HuH-7.5 (cell line): ENCODE results near the gene CCNF.
"Not testable (repeated sequence)": the region's sequence is repeated elsewhere in the genome, so short reads cannot be mapped to it uniquely, and the experiment has no call there.

Source experiments
- DNase-seq: peaks from one replicate; pipeline ENCODE4 v3.0.0; 2011; ENCODE audit warnings: low spot score

CCNF gene

DNA sequence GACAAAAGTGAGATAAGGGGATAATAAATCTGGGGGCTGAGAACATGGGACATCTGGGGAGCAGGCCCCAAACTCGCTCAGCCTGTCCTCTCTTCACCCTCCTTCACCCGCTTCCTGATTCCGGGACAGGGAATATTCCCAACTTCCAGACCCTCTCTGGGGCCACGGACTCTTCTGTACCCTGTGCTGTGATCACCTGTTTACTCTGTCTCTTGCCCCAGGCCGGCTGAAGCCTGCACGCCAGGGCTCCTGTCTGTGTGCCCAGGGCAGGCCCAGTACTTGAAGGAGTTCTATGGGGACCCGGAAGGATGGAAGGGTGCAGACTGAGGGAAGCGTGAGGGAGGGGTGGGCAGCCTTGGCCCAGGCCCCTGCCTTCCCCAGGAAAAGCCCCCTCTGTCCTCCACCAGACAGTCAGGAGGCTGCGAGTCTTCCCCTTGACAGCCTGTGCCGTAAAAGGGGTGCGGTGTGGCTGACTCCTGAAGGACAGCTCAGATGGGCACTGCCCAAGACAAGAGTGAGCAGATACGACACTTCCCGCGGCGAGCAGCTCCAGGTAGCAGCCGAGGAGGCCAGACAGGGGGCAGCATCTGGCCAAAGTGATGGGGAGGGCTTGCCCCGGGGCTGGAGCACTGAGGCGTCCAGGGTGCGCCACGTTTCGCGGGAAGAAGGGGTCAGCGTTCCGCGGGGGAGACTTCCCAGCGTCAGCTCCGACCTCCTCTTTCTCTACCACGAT is 1.0 kb upstream of the CCNF start:
- peak; percentile 45 for DNase-seq

DNA sequence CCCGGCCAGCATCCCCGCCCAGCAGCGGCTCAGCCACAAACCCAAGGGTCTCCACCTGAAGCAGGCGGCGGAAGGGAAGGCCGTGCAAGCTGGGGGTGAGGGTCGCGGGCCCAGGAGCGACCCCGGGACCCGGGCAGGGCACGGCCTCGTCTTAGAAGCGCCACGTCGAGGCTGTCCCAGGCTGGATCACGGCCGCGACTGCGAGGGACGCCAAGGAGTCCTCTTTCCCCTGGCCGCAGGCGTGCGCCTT is 538 bp upstream of the CCNF start:
- DNase-seq = no peak

DNA sequence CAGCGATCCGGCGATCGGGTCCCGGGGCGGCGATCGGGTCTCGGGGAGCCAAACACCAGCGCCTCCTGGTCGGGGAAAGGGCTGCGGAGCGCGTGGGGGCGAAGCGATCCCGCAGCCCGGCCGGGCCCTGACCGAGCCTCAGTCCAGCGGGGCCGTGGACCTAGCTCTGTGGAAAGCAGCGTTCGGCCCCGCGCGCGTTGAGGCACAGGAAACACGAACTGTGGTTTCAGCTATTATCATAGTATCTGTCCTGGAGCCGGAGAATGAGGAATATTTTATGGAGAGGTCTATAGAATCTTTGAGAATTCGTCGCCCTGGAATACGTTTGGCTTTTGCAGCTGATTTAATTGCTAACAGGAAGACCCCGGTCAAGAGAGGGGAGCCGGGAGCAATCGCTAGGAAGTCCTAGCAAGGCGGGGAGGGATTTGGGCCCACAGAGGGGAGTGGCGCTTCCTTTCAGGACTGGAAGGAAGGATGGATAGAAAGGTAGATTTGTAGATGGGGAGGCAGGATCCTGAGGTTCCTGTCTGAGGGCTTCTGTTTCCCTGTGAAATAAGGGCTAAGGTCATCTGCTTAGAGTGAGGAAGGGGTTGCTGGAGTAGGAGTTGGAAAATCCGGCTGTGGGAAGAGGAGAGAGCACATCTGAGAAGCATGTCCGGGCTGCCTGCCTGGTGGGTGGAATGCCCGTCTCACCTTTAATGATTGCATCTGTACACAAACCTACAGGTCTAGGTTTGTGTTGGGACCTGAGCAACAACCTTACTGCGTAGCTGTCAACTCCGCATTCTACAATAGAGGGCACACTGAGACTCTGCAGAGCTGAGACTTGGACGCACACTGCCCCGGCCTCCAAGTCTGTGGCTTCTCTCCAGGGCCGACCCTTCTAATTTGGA is 770 bp downstream of the CCNF start:
- no peak for DNase-seq

- DNase-seq = no peak
Measured at GRCh38 chr16:2432286-2432685, 3.0 kb downstream of the CCNF start.

GRCh38 chr16:2432801-2433505 is 3.7 kb downstream of the CCNF start:
- DNase-seq = no peak

- DNase-seq = not testable (repeated sequence)
Measured at GRCh38 chr16:2435236-2435635, 6.0 kb downstream of the CCNF start.

GRCh38 chr16:2436110-2436509 is 6.9 kb downstream of the CCNF start:
- no peak for DNase-seq

DNA sequence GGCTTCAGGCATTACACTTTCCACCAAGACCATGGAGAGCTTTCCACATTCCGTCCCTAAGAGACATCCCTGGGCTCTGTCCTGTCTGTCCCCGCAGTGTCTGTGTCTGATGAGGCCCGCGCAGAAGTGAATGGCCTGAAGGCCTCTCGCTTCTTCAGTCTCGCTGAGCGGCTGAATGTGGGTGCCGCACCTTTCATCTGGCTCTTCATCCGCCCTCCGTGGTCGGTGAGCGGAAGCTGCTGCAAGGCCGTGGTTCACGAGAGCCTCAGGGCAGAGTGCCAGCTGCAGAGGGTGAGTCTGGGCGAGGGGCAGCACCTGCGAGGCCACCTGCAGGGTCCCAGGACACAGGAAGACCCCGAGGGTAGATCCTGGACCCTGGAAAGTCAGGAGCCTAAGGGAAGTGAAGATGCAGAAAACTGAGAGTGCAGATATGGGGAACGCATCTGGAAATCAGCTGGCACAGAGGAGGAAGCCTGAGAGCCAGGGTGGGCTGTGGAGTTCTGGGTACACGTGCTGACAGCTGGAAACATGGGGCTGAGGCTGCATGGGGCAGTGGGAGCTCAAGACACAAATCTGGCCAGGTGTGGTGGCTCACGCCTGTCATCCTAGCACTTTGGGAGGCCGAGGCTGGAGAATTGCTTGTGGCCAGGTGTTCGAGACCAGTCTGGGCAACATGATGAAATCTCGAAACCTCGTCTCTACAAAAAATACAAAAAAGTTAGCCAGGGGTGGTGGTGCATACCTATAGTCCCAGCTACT is 8.0 kb downstream of the CCNF start:
- no peak for DNase-seq

DNA sequence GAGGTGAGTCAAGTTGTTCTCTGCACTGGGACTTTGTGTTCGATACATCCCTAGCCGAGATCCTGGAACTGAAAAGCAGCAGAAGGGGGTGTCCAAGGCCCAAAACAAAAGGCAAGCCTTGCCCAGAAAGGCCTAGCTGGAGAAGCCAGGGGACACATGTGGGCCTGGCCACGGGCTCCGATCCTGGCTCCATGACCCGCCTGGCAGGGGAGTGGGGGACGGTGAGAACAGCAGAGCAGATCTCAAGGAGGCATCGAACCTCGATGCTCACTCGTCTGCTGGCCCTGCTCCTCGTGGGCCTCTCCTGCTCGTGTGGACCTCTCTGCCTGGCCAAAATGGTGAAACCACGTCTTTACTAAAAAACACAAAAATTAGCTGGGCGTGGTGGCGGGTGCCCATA is 8.9 kb downstream of the CCNF start:
- no peak for DNase-seq

DNA sequence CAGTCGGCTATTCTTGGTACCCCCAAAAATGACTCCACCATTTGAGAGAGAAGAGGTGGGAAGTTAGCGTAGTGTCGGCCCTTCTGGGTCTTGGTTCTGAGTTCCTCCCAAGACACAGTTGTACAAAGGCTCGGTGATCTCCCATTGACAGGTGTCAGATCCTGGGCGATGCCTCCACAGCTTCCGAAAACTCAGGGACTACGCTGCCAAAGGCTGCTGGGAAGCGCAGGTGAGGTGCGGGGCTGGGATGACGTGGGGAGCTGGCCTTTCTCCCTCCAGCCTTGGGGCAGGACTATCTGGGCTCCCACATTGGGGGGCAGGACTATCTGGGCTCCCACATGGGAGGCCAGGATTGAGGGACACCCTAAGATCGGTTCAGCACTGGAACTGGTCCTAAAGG is 10.4 kb downstream of the CCNF start:
- DNase-seq = no peak

DNA sequence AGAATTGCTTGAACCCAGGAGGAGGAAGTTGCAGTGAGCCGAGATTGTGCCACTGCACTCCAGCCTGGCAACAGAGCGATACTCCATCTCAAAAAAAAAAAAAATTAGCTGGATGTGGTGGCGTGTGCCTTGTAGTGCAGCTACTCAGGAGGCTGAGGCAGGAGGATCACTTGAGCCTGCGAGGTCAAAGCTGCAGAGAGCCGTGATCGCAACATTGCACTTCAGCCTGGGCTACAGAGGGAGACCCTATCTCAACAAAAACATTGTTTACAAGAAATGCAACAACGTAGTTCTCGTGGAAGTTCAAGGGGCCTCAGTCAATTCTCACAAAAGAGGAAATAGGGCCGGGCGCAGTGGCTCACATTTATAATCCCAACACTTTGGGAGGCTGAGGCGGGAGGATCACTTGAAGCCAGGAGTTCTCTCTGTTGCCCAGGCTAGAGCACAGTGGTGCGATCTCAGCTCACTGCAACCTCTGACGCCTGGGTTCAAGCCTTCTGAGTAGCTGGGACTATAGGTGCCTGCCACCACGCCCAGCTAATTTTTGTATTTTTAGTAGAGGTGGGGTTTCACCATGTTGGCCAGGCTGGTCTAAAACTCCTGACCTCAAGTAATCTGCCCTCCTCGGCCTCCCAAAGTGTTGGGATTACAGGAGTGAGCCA is 12.0 kb downstream of the CCNF start:
- DNase-seq = not testable (repeated sequence)

DNA sequence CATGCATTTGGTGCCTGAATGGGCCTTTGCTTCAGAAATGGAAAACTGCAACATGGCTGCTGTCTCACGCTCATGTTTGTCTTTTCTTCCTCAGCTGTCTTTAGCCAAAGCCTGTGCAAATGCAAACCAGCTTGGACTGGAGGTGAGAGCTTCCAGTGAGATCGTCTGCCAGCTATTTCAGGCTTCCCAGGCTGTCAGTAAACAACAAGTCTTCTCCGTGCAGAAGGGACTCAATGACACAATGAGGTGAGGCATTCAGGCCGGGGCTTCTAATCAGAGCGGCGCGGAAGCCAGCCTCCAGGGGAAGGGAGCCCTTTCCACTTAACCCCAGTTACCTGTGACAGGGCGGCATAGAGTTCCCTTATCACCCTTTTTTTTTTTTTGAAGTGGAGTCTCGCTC is 14.3 kb downstream of the CCNF start:
- DNase-seq = no peak

GRCh38 chr16:2447920-2448583 is 18.8 kb downstream of the CCNF start:
- DNase-seq = no peak

GRCh38 chr16:2449118-2449517 is 19.9 kb downstream of the CCNF start:
- no peak for DNase-seq

DNA sequence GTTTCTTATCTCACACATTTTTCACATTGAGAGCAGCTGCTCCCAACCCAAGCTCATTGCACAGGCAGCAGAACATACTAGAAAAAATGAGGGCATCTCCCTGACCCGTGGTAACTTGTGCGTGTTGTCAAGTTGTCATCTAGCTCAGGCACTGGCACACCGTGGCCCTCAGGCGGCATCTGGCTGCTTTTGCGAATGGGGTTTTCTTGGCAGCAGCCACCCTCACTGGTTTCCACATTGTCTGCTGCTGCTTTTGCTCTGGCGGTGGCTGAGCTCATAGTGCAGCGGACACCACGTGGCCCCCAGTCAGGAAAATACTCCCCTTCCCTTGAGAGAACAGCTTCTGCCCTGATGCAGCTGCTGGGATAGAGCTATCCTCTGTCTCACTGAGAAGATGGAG is 21.3 kb downstream of the CCNF start:
- no peak for DNase-seq

- DNase-seq = no peak
Measured at GRCh38 chr16:2450975-2451381, 21.7 kb downstream of the CCNF start.

- no peak for DNase-seq
Measured at GRCh38 chr16:2451851-2452320, 22.6 kb downstream of the CCNF start.

DNA sequence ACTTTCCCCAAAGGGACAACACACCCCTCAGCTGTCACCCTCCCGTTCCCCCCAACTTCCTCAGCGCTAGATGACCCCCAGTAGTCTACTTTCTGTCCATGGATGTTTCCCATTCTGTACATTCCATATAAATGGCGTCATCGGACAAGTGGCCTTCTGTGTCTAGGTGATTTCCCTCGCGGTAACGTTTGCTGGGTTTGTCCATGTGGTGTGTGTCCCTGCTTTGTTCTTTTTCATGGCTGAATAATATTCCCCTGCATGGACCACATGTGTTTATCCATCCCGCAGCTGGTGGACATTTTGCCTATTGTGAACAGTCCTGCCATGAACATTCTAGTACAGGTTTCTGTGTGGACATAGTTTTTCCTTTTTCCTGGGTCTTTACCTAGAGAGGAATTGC is 23.4 kb downstream of the CCNF start:
- no peak for DNase-seq

- no peak for DNase-seq
Measured at GRCh38 chr16:2455081-2455845, 26.0 kb downstream of the CCNF start.

- no peak for DNase-seq
Measured at GRCh38 chr16:2456551-2457153, 27.4 kb downstream of the CCNF start.
